HEK293T (cell line): Measurements from ENCODE around the gene AKT2.

ENCODE experiments used
- BHLHE40 ChIP-seq: fragments of 450-650 bp; IDR thresholded peaks from 2 replicates; pipeline ENCODE4 v1.6.1; 2016; ENCODE audit warnings: mild to moderate bottlenecking, moderate library complexity, borderline replicate concordance
- CTBP1 ChIP-seq: fragments of 450-650 bp; IDR thresholded peaks from 2 replicates; pipeline ENCODE4 v1.6.1; 2016; ENCODE audit warnings: borderline replicate concordance
- ELF4 ChIP-seq: fragments of 450-650 bp; IDR thresholded peaks from 2 replicates; pipeline ENCODE4 v1.6.1; 2017; ENCODE audit warnings: antibody characterized with exemption
- FOXK2 ChIP-seq: fragments of 450-650 bp; IDR thresholded peaks from 2 replicates; pipeline ENCODE4 v1.6.1; 2016; ENCODE audit warnings: mild to moderate bottlenecking
- FOXM1 ChIP-seq: fragments of 450-650 bp; IDR thresholded peaks from 2 replicates; pipeline ENCODE4 v1.6.1; 2017; ENCODE audit warnings: mild to moderate bottlenecking, borderline replicate concordance
- NFRKB ChIP-seq: fragments of 450-650 bp; IDR thresholded peaks from 2 replicates; pipeline ENCODE4 v1.6.1; 2016; ENCODE audit warnings: mild to moderate bottlenecking, moderate library complexity
- SP1 ChIP-seq: fragments of 450-650 bp; IDR thresholded peaks from 2 replicates; pipeline ENCODE4 v1.6.1; 2017

DNA sequence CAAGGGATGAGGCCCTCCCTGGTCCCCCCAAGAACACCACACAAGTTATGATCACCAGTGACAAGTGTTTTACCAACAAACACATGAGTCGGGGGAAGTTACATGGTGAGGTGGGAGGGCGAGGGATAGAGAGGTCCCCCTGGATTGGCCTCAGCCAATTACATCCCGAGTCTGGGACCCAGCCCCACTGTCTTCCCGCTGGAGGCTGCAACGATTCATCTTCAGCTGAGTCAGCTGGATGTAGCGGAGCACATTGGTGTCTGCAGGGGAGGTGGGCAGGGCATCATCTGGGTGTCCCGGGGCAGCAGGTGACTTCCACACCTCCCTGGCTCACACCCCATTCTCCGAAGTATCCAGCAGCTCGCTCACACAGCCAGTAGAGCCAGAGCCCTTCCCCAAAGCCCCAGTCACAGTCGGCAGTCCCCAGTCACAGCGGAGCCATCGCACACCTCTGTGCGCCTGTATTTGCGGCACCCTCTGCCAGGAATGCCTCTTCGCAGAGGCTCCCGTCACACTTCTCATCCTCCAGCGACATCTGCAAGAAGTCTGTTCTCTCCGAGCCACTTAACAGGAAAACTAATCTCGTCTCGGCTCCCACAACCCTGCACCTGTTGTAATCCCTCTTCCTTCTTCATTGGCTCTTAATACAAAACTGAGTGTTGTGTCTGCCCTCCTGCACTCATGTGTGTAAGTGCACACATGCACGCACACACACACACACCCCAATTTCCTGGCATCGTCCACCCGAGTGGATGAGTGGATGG is 69.0 kb downstream of the AKT2 start:
- no peak for TF ChIP-seq SP1
- no peak for TF ChIP-seq BHLHE40
- TF ChIP-seq NFRKB, result no peak
- no peak for TF ChIP-seq CTBP1
- no peak for TF ChIP-seq FOXK2
- TF ChIP-seq ELF4, result no peak
- no peak for TF ChIP-seq FOXM1
